Mucosa of stomach (tissue), 1 donor: ENCODE measurements around the gene RAB30.
"Not testable (repeated sequence)": the region's sequence is repeated elsewhere in the genome, so short reads cannot be mapped to it uniquely, and the experiment has no call there.

ENCODE experiments used
- H3K27me3 ChIP-seq: one replicate; pipeline ENCODE4 v1.7.0; 2013; ENCODE audit warnings: mild to moderate bottlenecking, low read length; ENCODE audit not compliant: control insufficient read depth, insufficient read depth
- H3K36me3 ChIP-seq: one replicate; pipeline ENCODE4 v1.7.0; 2013; ENCODE audit warnings: low read length; ENCODE audit not compliant: control insufficient read depth, insufficient read depth
- H3K4me1 ChIP-seq: one replicate; pipeline ENCODE4 v1.7.0; 2013; ENCODE audit warnings: mild to moderate bottlenecking, low read length; ENCODE audit not compliant: control insufficient read depth, insufficient read depth
- H3K4me3 ChIP-seq: one replicate; pipeline ENCODE4 v1.7.0; 2013; ENCODE audit warnings: low read length
- H3K9ac ChIP-seq: one replicate; pipeline ENCODE4 v1.7.0; 2013; ENCODE audit warnings: mild to moderate bottlenecking, low read length, moderate library complexity
- H3K9me3 ChIP-seq: one replicate; pipeline ENCODE4 v1.7.0; 2013; ENCODE audit warnings: mild to moderate bottlenecking, low read length, moderate library complexity; ENCODE audit not compliant: control insufficient read depth
- donor health status: Pancreatic carcinoma.

RAB30 gene

GRCh38 chr11:83012168-83013067 is 59.3 kb downstream of the RAB30 start:
- H3K36me3 ChIP-seq, result no peaks in the 10 kb centered on the region
- peaks cover 15% of the 10 kb centered on the region for H3K4me1 ChIP-seq
- H3K4me3 ChIP-seq, result no peak overlapping the region
- H3K9ac ChIP-seq, result no peak overlapping the region
- no peaks in the 10 kb centered on the region for H3K27me3 ChIP-seq
- H3K9me3 ChIP-seq, result no peaks in the 10 kb centered on the region

DNA sequence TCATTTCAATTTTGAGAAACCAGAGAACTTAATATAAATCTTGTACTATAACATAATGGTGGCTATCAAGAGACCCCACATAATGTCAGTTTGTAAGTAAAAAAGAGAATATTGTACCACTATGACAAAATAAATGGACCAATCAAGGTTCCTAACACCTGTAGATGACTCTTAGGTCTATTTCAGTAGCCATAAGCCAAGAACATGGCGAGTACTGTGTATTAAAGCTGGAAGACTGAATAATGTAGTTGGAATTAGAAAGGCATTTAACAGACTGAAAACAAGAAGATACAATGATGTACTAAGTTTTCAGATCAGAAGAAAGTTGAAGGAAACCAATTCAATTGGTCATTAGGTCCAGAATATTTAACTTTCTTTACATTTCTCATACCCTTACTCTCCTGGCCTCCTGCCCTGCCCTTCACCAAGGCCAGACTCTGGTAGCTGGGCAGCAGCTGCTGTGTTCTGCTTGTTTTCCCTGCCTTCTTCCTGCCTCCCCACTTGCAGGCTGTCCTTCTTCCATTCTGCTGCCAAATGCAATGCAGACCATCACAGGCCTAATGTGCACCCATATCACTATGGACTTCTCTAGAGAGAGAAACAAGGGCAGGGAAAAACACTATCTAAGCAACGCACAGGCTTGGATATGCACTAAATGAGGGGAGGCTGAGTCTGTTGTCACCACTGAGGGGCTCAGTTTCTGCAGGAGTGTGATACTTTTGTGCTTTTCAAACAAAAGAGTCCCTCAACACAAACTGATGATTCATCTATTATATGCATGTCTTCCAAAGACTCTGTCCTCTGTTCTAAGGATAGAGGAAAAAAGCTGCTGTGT is 60.1 kb downstream of the RAB30 start:
- H3K4me1 ChIP-seq, result peaks cover 24% of the 10 kb centered on the region
- no peaks in the 10 kb centered on the region for H3K9me3 ChIP-seq
- no peaks in the 10 kb centered on the region for H3K27me3 ChIP-seq
- no peak overlapping the region for H3K4me3 ChIP-seq
- no peaks in the 10 kb centered on the region for H3K36me3 ChIP-seq
- no peak overlapping the region for H3K9ac ChIP-seq

- Histone ChIP-seq H3K4me3 (no peak overlapping the region), H3K9me3 (no peaks in the 10 kb centered on the region), H3K4me1 (peaks cover 28% of the 10 kb centered on the region), H3K9ac (no peak overlapping the region), H3K27me3 (no peaks in the 10 kb centered on the region), H3K36me3 (no peaks in the 10 kb centered on the region)
Measured at GRCh38 chr11:83009999-83010398, 61.7 kb downstream of the RAB30 start.

- H3K9me3 ChIP-seq, H3K4me3 ChIP-seq, H3K36me3 ChIP-seq, H3K27me3 ChIP-seq, H3K9ac ChIP-seq: not testable (repeated sequence)
- H3K4me1 ChIP-seq, result peaks cover 28% of the 10 kb centered on the region
Measured at GRCh38 chr11:83009136-83009535, 62.6 kb downstream of the RAB30 start.

DNA sequence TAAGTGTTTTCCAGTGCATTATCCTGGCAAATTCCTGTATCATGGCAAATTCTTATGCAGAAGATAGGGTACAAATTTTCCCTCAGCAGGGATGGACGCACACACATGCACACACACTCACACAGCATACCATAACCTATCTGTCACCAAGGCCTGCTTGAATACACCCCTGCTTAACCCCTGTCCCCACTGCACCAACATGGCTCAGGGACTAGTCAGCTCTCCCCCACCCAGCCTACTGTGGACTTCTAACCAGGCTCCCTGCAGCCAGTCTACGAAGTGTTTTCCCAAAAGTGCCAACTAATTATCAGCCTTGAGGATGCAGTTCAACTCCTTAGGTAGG is 63.1 kb downstream of the RAB30 start:
- H3K4me3 ChIP-seq, result no peak overlapping the region
- H3K9ac ChIP-seq, result no peak overlapping the region
- H3K36me3 ChIP-seq, result no peaks in the 10 kb centered on the region
- peaks cover 28% of the 10 kb centered on the region for H3K4me1 ChIP-seq
- no peaks in the 10 kb centered on the region for H3K9me3 ChIP-seq
- no peaks in the 10 kb centered on the region for H3K27me3 ChIP-seq

DNA sequence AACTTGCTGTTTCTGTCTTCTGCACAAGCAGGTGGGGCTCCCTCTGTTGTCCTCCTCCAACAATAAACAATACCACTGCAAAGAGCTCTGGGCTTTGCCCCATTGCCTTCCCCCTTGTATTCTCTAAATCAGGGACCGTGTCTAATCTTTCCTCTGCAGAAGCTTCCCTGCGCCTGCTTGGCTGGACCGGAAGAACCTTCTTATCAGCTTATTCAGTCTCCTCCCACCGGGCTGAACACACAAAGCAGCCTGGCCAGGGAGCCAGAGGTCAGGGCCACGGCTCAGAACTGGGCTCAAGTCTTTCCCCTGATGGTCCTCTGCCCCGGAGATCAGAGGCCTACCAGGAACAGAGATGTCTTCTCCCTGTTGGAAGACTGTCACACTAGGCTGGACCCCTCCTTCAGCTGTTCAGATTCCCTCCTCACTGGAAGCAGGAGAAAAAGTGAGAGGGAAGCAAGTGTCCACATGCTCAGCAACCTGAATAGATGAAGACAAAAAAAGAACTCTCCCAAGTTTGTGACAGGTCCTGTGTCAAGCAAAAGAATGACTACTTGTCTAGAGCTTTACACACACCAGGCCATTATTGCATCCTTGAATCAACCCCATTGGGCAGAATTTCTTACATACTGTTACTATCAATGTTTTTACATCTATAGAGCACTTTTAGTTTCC is 63.7 kb downstream of the RAB30 start:
- Histone ChIP-seq H3K9me3 (no peaks in the 10 kb centered on the region), H3K36me3 (no peaks in the 10 kb centered on the region), H3K4me3 (no peak overlapping the region), H3K27me3 (no peaks in the 10 kb centered on the region), H3K9ac (no peak overlapping the region), H3K4me1 (peaks cover 28% of the 10 kb centered on the region)

DNA sequence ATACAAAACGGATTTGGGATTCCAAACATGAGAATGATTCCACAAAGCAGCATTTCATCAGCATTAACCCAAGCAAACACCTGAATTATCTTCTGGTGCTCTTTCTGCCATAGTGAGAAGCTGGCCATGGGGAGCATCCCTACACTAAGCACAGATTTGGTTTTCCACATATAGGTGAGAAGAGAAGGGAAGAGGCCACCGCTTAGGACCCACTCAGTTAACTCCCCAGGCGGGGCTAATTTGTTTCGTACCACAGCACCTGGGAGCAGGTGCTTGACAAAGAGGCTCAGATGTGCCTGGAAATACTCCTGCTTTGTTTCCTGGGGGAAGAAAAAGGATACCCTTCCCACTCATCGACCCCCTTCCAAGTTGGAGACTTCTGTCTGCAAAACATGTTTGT is 64.2 kb downstream of the RAB30 start:
- no peaks in the 10 kb centered on the region for H3K36me3 ChIP-seq
- H3K9me3 ChIP-seq, result no peaks in the 10 kb centered on the region
- no peak overlapping the region for H3K9ac ChIP-seq
- peaks cover 28% of the 10 kb centered on the region for H3K4me1 ChIP-seq
- no peak overlapping the region for H3K4me3 ChIP-seq
- no peaks in the 10 kb centered on the region for H3K27me3 ChIP-seq

- Histone ChIP-seq H3K4me3 (no peak overlapping the region), H3K9me3 (no peaks in the 10 kb centered on the region), H3K36me3 (no peaks in the 10 kb centered on the region), H3K4me1 (peaks cover 28% of the 10 kb centered on the region), H3K27me3 (no peaks in the 10 kb centered on the region), H3K9ac (no peak overlapping the region)
Measured at GRCh38 chr11:83006877-83007330, 64.8 kb downstream of the RAB30 start.

DNA sequence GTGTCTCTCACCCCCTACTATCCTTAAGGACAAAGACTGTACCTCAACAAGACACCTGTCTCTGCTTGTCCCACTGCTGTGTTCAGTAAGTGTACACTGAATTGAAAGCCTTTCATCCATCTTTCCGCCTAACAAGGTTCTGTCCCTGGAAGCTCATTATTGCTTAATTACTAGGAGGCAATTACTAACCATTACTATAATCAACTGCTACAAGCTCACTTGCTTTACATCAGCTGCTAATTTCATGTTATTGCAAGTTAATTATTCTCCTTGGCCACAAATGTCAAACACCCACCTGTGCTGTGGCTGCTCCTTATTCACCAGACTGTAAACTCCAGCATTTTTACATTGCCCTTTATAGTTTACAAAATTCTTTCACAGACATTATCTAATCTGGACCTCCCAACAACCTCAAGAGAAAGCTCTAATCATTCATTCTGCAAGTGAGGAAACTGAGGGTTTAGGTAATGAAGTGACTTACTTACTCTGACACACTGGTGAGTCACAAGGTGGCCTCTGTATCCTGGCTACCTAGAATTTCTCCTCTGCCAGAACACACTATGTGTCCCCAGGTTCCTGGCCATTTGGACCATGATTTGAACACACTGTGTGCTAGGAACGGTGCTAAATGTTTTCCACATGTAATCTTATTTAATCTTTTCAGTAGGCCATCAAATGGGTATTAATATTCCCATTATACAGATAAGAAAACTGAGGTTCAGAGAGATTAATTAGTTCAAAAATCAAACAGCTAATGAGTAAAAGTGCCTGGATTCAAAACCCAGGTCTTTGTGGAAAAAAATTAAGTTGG is 66.7 kb downstream of the RAB30 start:
- no peaks in the 10 kb centered on the region for H3K27me3 ChIP-seq
- peaks cover 28% of the 10 kb centered on the region for H3K4me1 ChIP-seq
- no peaks in the 10 kb centered on the region for H3K36me3 ChIP-seq
- H3K9me3 ChIP-seq, result no peaks in the 10 kb centered on the region
- no peak overlapping the region for H3K9ac ChIP-seq
- no peak overlapping the region for H3K4me3 ChIP-seq

DNA sequence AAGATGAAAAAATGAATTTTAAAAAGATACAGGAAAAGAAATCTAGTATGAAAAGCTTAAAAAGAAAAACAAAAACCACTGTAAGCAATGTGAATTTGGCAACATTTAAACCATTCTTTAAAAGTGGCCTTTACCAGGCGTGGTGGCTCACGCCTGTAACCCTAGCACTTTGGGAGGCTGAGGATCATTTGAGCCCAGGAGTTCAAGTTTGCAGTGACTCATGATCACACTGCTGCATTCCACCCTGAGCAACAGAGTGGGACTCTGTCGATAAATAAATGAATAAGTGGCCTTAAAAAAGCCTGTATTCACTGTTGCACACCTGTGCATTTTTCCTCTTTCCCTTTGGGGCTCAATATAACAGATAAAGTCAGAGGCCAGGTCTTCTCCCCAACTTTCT is 69.2 kb downstream of the RAB30 start:
- Histone ChIP-seq H3K4me3 (no peak overlapping the region), H3K27me3 (no peaks in the 10 kb centered on the region), H3K9me3 (no peaks in the 10 kb centered on the region), H3K36me3 (no peaks in the 10 kb centered on the region), H3K4me1 (peaks cover 21% of the 10 kb centered on the region), H3K9ac (no peak overlapping the region)

- H3K27me3 ChIP-seq, result no peaks in the 10 kb centered on the region
- no peak overlapping the region for H3K4me3 ChIP-seq
- no peaks in the 10 kb centered on the region for H3K9me3 ChIP-seq
- no peak overlapping the region for H3K9ac ChIP-seq
- H3K36me3 ChIP-seq, result no peaks in the 10 kb centered on the region
- H3K4me1 ChIP-seq, result peaks cover 19% of the 10 kb centered on the region
Measured at GRCh38 chr11:83002053-83002452, 69.6 kb downstream of the RAB30 start.
